Gastroesophageal sphincter (tissue), 3 donors: Measurements from ENCODE around the gene PPP1R16B.

ENCODE experiments used
- CTCF ChIP-seq, 4 experiments: fragments of 200-600 bp in 2 of 4; fragments of 450-650 bp in 2 of 4; sonication (generic) in 1 of 4; IDR thresholded peaks; one replicate each; pipeline ENCODE4 v1.5.1; 2017 to 2019; ENCODE audit warnings: antibody characterized with exemption in 4 of 4, mild to moderate bottlenecking in 2 of 4, moderate library complexity in 2 of 4
- POLR2A ChIP-seq, 2 donors: fragments of 450-650 bp; IDR thresholded peaks; one replicate each; pipeline ENCODE4 v1.6.1; 2017; ENCODE audit warnings: antibody characterized with exemption in 2 of 2, mild to moderate bottlenecking in 2 of 2, moderate library complexity in 1 of 2

- TF ChIP-seq POLR2A (IDR thresholded peaks at IDR 0.05) = no peak
- no peak for TF ChIP-seq CTCF (IDR thresholded peaks at IDR 0.05)
These were observed 53.7 kb downstream of the PPP1R16B start for GRCh38 chr20:38859070-38859690.
